ENCODE results near the gene PLXND1.
"Not testable (repeated sequence)": the region's sequence is repeated elsewhere in the genome, so short reads cannot be mapped to it uniquely, and the experiment has no call there.

The PLXND1 gene

DNA sequence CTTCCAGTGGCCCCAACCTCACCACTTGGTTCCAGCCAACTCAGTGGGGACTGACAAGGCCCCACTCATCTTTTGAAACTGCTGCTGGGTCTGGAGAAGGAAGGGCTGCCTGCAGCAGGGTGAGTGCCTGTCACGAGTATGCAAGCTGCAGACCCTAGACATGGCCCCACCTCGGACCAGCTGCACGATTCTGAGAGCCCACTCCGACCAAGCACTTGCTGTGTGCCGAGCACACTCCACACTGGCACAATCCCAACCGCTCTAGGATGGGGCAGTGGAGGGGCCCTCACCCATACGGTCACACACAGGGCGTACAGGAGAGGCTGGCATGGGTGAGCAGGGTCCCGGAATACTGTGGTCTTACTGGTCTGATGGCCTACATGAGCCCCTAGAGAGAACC, 8.0 kb upstream of the PLXND1 start:
- DNase-seq (ENCODE audit: low read depth), result no peak

DNA sequence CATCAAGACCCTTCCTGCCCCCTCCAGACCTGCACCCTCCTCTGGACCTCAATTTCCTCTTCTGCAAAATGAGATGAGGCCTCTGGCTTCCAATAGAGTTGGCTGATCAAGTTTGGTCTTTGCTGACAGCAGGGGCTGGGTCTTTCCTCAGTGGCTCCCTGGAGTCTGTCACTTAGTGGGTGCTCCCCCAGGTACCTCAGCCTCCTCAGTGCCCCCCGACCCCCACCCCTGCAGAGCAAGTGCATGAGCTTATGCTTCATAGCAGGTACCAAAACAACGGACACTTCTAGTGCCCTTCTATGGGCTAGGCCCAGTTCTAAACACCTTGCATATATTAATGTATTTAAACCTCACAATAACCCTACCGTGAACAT, 6.9 kb upstream of the PLXND1 start:
- DNase-seq (ENCODE audit: low read depth), result no peak

DNA sequence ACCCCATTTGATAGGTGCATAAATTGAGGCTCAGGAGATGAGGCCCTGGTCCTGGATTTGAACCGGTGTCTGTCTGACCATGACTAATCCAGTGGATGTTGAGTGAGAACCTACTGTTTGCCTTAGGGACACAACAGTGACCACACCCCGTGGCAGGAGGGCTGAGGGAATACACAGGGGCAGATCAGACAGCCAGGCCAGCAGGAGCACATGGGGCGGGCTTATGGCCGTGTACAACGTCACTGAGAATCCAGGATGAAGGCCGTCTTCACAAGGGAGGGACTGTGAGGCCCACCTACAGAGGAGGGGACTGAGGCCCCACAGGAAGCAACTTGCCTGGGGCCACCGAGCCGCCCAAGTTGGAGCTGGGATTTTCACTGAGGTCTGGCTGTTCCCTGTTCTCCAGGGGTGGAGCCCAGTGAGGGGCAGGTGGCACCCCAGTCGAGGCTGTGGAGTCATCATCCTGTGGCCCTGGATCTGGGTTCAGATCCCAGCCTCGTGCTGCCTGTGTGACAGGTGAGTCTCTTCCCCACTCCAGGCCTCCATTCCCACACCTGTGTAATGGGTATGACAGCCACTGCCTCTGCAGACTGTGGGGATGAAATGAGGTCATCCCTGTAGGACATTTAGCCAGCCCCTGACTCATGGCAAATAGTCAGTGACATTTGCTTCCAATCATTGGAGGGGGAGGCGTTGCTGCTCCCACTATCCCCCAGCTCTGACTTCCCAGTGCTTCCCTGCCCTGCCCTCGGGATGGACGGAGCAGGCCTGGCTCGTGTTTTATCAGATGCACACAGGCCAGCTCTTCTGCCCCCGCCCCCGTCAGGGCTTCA, 6.3 kb upstream of the PLXND1 start:
- DNase-seq (ENCODE audit: low read depth), result no peak

DNA sequence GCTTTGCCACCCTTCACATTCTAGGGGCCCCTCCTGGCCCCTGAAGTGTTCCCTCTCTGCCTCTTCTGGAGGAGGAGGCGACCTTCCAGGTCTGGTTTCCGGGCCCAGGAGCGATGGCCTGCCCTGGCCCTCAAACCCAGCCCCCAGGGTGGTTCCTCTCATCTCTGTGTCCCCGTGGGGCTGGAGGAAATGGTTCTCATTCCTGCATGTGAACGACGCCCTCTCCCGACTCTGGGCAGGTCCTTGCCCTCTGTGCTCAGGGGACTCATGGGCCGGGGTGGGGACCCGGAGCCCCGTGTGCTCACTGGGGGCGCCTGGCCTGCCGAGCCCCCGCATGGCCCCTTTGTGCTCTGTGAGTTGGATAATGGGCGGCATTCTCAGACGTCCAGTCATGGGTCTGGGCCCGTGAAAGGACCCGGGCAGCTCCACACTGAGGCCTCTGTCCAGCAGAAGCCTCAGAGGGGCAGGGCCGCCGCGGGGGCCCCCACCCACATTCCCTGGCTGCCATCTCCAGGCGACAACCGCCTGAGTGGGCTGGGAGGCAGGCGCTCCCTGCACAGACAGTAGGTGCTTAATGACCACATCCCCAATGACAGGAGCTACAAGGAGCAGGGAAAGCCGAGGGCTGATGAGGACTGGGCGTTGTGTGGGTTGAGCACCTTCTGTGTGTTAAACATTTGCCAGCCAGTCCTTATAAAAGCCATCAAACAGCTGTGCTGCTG, 5.5 kb upstream of the PLXND1 start:
- DNase-seq (ENCODE audit: low read depth), result no peak

DNA sequence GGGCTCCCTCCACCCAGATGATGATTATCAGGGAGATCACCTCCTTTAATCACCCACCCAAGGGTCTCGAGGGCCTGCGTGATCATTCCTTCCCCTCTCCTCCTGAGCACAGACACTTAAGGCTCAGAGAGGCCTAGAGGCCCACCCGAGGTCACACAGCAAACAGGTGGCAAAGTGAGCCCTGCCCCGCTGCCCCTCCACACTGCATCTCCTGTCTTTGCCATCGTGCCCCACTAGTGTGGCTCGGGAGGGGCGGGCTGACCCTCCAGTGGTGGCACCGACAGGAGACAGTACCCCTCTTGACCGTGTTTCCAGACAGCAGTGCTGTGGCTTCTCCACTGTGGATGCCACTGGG, 4.9 kb upstream of the PLXND1 start:
- DNase-seq (ENCODE audit: low read depth), result no peak

DNA sequence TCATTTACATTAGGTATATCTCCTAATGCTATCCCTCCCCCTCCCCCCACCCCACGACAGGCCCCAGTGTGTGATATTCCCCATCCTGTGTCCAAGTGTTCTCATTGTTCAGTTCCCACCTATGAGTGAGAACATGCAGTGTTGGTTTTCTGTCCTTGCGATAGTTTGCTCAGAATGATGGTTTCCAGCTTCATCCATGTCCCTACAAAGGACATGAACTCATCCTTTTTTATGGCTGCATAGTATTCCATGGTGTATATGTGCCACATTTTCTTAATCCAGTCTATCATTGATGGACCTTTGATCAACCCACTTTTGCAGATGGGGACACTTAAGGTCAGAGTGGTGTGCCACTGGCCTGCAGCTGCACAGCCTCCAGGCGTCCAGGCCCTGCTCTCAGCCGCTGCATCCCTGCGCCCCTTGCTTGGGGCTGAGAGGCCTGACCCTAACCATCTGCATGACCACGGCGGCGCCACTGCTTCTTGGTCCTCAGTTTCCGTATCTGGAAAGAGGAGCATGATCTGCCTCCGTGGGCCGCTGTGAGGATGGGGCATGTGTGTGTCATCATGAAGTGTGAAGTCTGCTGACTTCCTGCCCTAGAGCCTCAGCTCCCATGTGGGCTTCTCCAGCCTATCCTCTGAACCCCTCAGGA, 4.4 kb upstream of the PLXND1 start:
- DNase-seq (ENCODE audit: low read depth), result not testable (repeated sequence)

DNA sequence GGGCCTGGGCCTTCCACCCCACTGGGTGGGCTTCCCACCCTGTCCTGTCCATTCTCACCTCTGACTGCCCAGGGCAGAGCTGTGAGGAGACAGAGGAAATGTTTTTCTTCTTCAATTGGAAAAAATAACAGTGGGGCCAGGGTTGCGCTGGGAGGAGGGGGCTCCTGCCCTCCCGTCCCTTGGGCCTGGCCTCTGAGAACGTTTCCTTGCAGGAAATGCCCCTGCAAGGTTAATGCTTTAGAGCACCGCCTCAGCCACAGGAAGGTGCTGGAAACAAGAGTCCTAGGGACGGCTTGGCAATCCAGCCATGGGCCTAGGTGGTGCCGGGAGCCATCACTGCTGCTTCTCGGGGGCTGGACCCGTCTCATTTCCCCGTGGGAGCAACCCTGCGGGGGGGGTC, 3.8 kb upstream of the PLXND1 start:
- DNase-seq (ENCODE audit: low read depth), result no peak

DNA sequence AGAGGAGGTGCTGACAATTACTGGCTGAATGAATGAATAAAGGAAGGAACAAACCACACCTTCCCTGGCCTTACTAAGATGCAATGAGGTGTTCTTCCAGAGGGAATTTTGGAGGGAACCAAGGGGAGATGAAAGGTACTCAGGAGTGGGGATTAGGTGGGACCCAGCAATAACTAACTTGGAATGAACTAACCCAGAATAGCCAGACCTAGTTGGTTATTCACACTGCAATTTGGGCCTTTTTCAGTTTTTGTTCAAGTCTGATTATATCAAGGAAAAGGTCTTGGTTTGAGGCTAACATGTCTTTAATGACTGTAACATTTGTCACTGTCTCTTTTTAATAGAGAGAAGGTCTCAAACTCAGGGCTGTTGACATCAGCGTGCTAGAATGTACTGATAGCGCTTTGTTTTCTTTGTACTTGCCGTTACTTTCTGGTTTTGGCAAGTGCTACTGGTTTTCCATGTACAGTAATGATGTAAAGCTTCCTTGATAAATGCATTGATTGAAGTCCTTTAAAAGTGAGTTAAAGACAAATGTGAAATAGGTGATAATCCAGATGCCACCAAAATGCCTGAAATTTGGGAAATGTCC, 3.2 kb upstream of the PLXND1 start:
- no peak for DNase-seq (ENCODE audit: low read depth)

DNA sequence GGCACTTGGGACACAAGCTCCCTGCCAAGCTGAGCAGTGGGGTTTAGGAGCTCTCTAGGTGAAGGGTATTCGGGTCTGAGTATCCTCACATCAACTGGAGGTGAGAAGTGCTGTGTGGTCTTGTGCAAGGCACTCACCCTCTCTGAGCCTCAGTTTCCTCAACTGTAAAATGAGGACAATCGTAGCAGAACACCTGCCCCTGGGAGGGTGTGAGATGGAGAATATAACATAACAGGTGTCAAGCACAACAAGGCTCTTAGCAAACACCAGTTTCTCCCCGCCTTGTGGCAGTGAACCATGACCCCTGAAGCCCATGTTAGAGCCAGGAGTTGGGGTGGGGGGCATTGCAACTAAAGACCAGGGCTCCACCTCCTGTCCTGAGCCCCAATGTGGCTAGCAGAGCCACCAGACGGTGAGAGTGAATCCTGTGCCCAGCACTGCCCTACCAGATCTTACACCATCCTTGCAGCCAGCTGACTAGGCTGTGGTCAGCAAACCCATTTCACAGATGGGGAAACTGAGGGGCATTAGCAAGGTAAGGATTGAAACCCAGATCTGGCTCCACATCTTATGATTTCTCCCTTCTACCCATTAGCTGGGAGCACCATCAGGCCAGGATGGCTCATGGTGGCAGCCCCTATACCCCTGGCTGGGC, 2.6 kb upstream of the PLXND1 start:
- no peak for DNase-seq (ENCODE audit: low read depth)

DNA sequence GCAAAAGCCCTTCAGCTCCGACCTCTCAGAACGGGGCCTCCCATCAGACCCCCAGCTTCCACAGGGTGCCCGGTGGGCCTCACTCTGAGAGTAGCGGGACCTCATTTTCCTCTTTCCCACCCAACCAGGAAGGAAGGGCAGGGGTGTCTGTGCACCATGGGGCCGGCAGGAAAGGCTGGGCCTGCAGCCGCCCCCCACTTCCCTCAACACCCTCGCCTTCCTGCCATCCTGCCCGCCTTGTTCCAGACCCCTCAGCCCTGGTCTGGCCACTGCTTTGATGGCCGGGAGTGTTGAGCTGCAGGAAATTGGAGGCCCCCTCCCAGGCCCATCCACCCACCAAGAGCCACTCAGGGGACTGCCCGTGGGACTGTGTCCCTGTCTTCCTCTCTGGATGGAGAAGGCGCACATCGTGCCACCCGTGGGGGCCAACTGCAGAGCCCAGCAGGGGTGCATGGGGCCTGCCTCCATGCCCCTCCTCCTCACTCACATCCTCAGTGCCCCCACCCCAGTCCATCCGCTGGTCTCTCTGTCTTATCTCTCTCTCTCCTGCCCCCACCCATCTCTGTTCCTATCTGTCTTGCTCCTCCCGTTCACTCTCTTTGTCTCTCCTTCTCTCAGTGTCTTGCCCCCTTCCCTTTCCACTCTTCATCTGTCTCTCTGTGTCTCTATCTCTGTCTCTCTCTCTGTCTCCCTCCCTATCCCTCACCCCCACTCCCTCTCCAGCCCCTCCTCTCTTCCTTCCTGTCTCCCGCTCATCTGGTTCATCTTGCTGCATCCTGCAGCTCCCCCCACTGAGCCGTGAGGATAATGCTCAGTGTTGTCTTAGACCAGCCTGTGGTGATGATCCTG, 1.8 kb upstream of the PLXND1 start:
- no peak for DNase-seq (ENCODE audit: low read depth)

DNA sequence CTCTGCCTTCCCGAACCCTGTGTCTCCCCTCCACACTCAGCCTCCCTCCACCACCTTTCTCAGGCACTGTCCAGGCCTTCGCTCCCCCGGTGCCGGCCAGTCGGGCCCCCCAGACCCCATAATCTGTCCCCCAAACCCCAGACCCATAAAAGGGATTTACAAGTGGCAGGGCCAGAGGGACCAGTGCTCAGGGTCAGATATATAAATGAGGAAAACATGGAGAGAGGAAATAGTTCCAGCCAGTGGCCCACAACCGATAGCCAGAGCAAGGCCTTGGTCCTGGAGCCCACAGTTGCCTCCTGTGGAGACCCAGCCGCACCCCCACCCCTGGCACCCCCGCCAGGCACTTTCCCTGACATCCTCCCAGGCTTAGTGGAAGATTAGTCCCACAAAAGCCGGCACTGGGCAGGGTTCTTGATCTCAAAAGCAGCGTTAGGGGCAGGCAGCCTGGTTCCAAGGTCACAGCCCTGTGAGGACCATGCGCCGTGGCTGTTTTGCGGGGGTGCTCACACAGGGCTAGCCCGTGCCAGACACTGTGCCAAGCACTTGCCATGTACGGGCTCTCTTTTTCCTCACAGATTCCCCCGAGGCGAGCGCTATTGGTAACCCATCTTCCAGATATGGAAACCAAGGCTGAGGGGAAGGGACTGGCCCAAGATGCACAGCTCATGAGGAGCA, 1.1 kb upstream of the PLXND1 start:
- DNase-seq (ENCODE audit: low read depth), result no peak

DNA sequence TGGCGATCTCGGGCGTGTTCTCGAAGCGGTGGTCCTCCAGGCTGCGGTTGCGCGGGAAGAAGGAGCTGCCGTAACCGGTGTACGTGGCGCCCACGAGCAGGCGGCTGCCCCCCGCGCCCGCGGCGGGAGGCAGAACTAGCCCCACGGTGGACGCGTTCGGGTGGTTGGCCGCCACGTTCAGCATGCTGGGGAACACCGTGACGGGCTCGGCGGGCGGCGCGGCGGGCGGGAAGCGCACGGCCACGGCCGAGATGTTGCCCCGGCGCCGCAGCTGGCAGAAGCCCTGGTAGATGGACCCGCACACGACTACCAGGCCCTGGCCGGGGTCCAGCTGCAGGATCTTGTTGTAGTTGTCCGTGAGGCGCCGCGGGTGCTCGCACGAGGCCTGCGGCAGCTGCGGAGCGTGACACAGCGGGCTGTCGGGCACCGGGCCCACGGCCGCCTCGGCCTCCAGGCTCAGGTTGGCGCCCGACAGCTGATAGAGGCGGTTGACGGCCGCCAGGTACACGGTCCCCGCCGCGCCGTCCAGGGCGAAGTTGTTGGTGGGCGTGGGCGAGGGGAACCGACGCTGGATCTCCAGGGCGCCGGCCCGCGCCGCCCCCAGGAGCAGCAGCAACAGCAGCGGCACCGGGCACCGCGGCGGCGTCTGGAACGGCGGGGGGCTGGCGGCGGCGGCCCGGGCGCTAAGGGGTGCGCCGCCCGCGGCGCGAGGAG, 397 bp downstream of the PLXND1 start:
- no peak for DNase-seq (ENCODE audit: low read depth)

DNA sequence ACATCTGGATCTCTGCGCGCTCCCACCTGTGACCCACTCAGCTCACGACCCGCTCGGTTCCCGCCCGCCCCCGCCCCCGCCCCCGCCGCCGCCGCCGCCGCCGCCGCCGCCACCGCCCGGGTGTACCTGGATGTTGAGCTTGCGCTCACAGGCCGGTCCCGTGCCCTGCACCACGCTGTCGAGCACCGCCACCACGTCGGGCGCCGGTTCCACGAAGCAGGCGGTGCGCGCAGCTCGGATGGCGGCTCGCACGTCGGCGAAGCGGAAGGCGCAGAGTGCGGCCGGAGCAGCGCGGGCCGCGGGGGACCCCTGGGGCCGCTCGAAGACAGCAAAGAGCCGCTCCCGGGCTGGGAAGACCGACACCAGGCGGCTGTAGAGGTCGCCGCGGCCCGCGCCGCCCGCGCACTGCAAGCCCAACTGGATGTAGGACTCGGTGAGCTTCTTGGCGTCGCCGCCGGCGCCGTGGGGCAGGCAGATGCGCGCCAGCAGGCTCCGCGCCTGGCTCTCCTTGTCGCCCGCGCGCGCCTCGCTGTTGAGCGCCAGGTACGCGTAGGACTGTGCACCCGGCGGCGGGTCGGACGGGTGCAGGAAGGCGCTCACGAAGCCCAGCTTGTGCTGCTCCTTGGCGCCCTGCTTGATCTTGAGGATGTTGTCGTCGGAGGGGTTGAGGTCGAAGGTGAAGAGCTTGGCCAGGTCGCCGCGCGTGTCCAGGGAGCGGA, 1.1 kb downstream of the PLXND1 start:
- no peak for DNase-seq (ENCODE audit: low read depth)

DNA sequence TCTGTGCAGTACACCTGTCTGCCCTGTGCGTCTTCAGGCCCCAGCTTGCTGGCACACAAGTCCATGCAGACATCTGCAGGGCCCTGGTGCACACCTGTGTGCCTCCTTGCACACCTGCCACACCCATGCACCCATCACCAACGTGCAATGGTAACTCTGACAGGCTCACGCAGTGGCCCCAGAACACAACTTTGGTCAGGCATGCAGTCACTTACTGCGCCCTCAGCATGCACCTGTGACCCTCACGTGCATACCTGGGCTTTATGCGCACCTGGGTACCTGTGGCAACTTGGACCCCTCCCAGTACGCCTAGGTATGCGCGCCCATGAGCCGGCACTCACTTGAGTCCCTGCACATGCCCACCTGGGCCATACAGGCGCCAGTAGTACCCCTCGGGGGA, 1.7 kb downstream of the PLXND1 start:
- DNase-seq (ENCODE audit: low read depth), result no peak

DNA sequence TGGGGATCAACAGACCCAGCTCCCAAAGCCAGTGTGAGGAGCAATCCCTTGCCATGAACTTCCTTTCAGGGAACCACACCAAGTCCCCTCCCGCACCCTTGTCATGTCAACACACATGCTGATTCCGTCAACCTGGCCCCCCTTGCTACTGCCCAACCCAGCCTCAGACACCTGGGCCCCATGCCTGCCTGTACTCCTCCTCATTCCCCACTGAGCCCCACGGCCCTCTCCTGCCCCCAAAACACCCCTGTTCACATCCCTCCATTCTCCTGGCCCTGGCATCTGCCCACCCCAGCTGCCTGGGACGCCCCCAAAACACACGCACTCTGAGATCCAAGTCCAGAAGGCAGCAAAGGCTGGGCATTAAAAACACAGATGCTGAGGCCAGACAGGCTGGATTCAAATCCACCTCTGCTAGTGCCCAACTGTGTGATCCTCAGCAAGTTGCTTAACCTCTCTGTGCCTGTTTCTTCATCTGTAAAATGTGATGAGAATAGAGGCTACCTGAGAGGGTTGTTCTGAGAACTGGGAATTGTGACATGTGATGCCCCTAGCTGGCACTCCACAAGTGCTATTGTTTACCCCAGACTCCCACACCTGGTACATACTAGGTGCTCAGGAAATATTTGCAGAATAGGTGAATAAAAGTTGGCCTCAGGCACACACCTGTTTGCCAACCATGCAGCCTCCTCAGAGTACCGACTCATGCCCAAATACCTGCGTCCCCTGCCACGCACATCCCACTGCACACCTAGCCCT, 2.3 kb downstream of the PLXND1 start:
- no peak for DNase-seq (ENCODE audit: low read depth)

DNA sequence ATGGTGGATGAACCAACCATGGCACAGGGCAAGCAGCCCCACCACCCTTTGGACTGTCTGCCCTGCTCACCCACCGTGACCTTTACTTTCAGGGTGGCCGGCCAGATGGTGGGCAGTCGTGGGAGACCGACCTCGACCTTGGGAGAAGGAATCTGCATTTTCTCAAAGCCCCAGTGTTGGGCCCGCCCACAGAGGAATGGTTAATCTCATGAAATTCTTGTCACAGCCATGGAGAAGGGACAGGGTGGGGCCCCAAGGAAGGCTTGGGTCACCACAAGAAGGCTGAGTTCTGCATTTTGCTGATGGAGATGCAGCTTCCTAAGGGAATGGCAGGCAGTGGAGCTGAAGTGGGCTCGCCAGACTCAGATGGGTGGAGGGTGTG, 2.9 kb downstream of the PLXND1 start:
- DNase-seq (ENCODE audit: low read depth), result no peak

DNA sequence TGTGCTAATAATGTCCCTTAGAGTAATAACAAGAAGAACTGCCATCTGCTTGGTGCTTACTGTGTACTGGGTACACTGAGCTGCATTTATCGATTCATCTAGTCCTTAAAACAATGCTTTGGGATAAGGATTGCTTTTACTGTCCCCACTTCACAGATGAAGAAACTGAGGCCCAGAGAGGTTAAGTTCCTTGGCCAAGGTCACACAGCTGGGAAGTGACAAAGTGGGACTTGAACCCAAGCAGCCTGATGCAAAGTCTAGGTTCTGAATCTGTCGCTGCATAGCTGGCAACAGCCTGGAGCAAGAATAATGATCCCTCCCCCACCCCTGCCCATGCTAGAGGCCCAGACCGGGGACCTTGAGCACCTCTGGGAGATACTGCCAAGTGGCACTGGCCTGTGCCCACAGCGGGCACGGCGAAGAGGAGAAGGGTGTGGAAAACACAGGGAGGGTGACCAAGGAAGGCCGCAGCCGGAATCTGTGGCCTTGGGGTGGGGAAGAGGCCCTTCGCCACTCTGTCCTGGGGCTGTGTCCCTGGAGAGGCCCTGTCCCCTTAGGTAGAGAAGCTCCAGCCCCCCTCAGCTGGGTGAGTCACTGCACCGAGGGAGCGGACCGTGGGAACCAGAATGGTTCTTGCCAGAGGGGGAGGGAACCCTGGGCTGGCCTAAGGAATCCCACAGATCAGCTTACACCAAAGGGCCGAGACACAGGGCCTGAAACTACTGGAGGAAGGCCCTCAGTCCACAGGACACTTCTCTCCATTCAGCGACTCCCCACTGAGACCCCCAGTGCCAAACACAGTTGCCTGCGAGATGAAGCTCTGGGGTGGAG, 3.5 kb downstream of the PLXND1 start:
- no peak for DNase-seq (ENCODE audit: low read depth)

DNA sequence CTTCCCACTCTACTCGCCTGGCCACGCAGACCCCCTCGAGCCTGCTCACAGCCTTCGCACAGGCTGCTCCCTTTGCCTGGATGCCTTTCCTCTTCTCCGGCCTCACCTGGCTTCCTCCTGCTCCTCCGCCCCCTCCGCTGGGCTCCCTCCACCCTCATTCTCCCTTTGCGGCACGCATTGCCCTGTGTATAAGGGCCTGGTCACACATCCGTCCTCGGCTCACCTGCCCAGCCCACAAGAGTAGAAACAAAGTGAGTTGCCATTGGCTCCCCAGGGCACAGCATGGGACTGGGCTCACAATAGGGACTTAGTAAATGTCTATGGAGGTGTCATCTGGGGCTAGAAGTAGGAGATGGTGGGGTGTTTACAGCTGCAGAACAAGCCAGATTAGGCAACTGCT, 4.2 kb downstream of the PLXND1 start:
- no peak for DNase-seq (ENCODE audit: low read depth)

Data from HS-27A (cell line).